Inflammatory macrophage (primary cell): ENCODE measurements around the gene SLX4.
"Not testable (repeated sequence)": the region's sequence is repeated elsewhere in the genome, so short reads cannot be mapped to it uniquely, and the experiment has no call there.

ENCODE experiments used
- DNase-seq, 2 donors: peaks; one replicate each; pipeline ENCODE4 v3.0.0-alpha.2; 2020 to 2022
- total RNA-seq, 18 experiments: gene quantifications; one replicate each; lab custom pipeline; 2026; ENCODE audit warnings: mixed read lengths in 6 of 18, inconsistent platforms in 2 of 18; lab: John Stamatoyannopoulos, UW

Gene SLX4
- total RNA-seq, result 6.6 to 35.4 (median 18.5) reads per million in 18 experiments

- peak; percentile 95 to 98 for DNase-seq
Measured at GRCh38 chr16:3611146-3611975, at the start of gene SLX4. SLX4 (minus strand) TSS chr16:3611606; CDS start chr16:3608964, 2,642 bp downstream.

GRCh38 chr16:3659251-3659650, 47.8 kb upstream of the SLX4 start:
- no peak for DNase-seq

- no peak for DNase-seq
Measured at GRCh38 chr16:3656491-3657468, 45.4 kb upstream of the SLX4 start.

- DNase-seq, result not testable (repeated sequence)
Measured at GRCh38 chr16:3656160-3656490, 44.7 kb upstream of the SLX4 start.

GRCh38 chr16:3655396-3656159, 44.2 kb upstream of the SLX4 start:
- DNase-seq, result no peak

- DNase-seq, result no peak
Measured at GRCh38 chr16:3655030-3655395, 43.6 kb upstream of the SLX4 start.

- peak; percentile 54 to 72 for DNase-seq
Measured at GRCh38 chr16:3654249-3654991, 43.0 kb upstream of the SLX4 start, which contains the start of gene DNASE1. DNASE1 (plus strand) TSS chr16:3654691; CDS start chr16:3655374, 683 bp downstream.

GRCh38 chr16:3652373-3653195, 41.2 kb upstream of the SLX4 start:
- DNase-seq, result no peak

GRCh38 chr16:3651461-3652372, 40.3 kb upstream of the SLX4 start:
- DNase-seq, result no peak

- DNase-seq, result no peak
Measured at GRCh38 chr16:3650631-3651265, 39.3 kb upstream of the SLX4 start.

- no peak for DNase-seq
Measured at GRCh38 chr16:3646348-3646920, 35.0 kb upstream of the SLX4 start.

GRCh38 chr16:3645504-3646347, 34.3 kb upstream of the SLX4 start:
- DNase-seq, result no peak

GRCh38 chr16:3645108-3645503, 33.7 kb upstream of the SLX4 start:
- no peak for DNase-seq

GRCh38 chr16:3643095-3643730, 31.8 kb upstream of the SLX4 start:
- DNase-seq, result peak in 1 of 2 donors; percentile 36

- no peak for DNase-seq
Measured at GRCh38 chr16:3642397-3643094, 31.1 kb upstream of the SLX4 start.

GRCh38 chr16:3641801-3642396, 30.5 kb upstream of the SLX4 start:
- no peak for DNase-seq
